K562 (cell line): ENCODE measurements around the gene CDH5. TPM values are rescaled to one million over a fixed set of nuclear protein-coding genes. Genes with fewer than 3 reads are reported as not detected.

ENCODE experiments used
- ATAC-seq: fragments of 200-7000 bp; cut with Tn5 transposase; 3 replicates; pipeline ENCODE4 v1.9.1; 2020; ENCODE audit warnings: moderate library complexity
- BruUV-seq: library from RNA; stranded (reverse); fragments of 400-500 nt; replicated peaks from 2 replicates; lab custom pipeline; 2021; lab: Mats Ljungman, UMichigan
- CTCF ChIA-PET: fragments of 300-600 bp; formaldehyde crosslinking; extraction: SDS; loops from one replicate; lab custom pipeline; 2021; ENCODE audit warnings: low intra/inter-chr PET ratio; lab: Yijun Ruan, JAX
- POLR2A ChIA-PET: fragments of 300-600, 350-650 bp; sonication (Branson Sonifier 250); formaldehyde crosslinking; extraction: SDS; loops from one replicate; lab custom pipeline; 2021; ENCODE audit warnings: antibody characterized with exemption, inconsistent platforms; lab: Yijun Ruan, JAX
- DNase-seq, 4 experiments: peaks; one replicate each; pipeline versions ENCODE4 v3.0.0 to v3.0.0-alpha.2; 2011 to 2018; ENCODE audit warnings: low spot score in 3 of 4, mixed read lengths in 3 of 4; ENCODE audit errors: extremely low read depth in 1 of 4
- FAIRE-seq: peaks from 2 replicates; lab custom pipeline; 2011; peaks lifted over from hg19 to GRCh38; lab: Jason Lieb, UNC
- H2AFZ ChIP-seq: 2 replicates; pipeline ENCODE4 v1.6.0; 2011; ENCODE audit warnings: low read depth, low read length, control low read depth, inconsistent platforms
- H3K27ac ChIP-seq: fragments of 200-600 bp; 3 replicates; pipeline ENCODE4 v1.8.0; 2011; ENCODE audit warnings: low read depth, mild to moderate bottlenecking, control low read depth, inconsistent platforms, low read length, moderate library complexity, mixed read lengths; ENCODE audit errors: extremely low read depth
- H3K27me3 ChIP-seq, 2 experiments: fragments of 300-600 bp in 1 of 2; 2 replicates in 1 of 2; 3 replicates in 1 of 2; pipeline versions ENCODE4 v1.6.0 to v1.8.0; 2011; ENCODE audit warnings: inconsistent platforms in 2 of 2, low read length in 2 of 2, mild to moderate bottlenecking in 1 of 2, mixed read lengths in 1 of 2, moderate library complexity in 1 of 2; ENCODE audit not compliant: control insufficient read depth in 2 of 2, insufficient read depth in 2 of 2
- H3K36me3 ChIP-seq: fragments of 300-600 bp; 3 replicates; pipeline ENCODE4 v1.8.0; 2011; ENCODE audit warnings: mild to moderate bottlenecking, low read length, inconsistent platforms; ENCODE audit not compliant: control insufficient read depth, insufficient read depth
- H3K4me1 ChIP-seq, 2 experiments: fragments of 200-600 bp in 1 of 2; replicated peaks in 1 of 2; 2 replicates in 1 of 2; 3 replicates in 1 of 2; pipeline versions ENCODE4 v1.5.1 to v1.8.0; 2011; ENCODE audit warnings: inconsistent platforms in 2 of 2, low read length in 2 of 2, mild to moderate bottlenecking in 1 of 2, mixed read lengths in 1 of 2, moderate library complexity in 1 of 2; ENCODE audit not compliant: control insufficient read depth in 2 of 2, insufficient read depth in 2 of 2
- H3K4me2 ChIP-seq: 2 replicates; pipeline ENCODE4 v1.6.1; 2011; ENCODE audit warnings: low read length, control low read depth, inconsistent platforms, mixed read lengths; ENCODE audit not compliant: insufficient read depth
- H3K4me3 ChIP-seq: fragments of 200-600 bp; sonication (generic), shearing (Covaris generic); 2 replicates; pipeline ENCODE4 v1.5.1; 2016; ENCODE audit warnings: control low read depth, inconsistent platforms
- H3K79me2 ChIP-seq: fragments of 200-600 bp; 3 replicates; pipeline ENCODE4 v1.8.0; 2011; ENCODE audit warnings: low read length, inconsistent platforms; ENCODE audit not compliant: control insufficient read depth, insufficient read depth
- H3K9ac ChIP-seq, 2 experiments: 2 replicates each; pipeline versions ENCODE4 v1.6.0 to v1.6.1; 2011; ENCODE audit warnings: low read depth in 2 of 2, low read length in 2 of 2, control low read depth in 1 of 2, inconsistent platforms in 1 of 2, mild to moderate bottlenecking in 1 of 2, mixed read lengths in 1 of 2; ENCODE audit not compliant: insufficient read depth in 1 of 2
- H3K9me1 ChIP-seq: one replicate; pipeline ENCODE4 v1.6.0; 2011; ENCODE audit warnings: inconsistent platforms, mild to moderate bottlenecking, low read length, moderate library complexity; ENCODE audit not compliant: control insufficient read depth, insufficient read depth
- H3K9me3 ChIP-seq: replicated peaks from 2 replicates; pipeline ENCODE4 v1.5.1; 2011; ENCODE audit warnings: low read depth, low read length, inconsistent platforms; ENCODE audit not compliant: control insufficient read depth, insufficient read depth
- H4K20me1 ChIP-seq: replicated peaks from 2 replicates; pipeline ENCODE4 v1.6.1; 2011; ENCODE audit warnings: low read length, inconsistent platforms, mixed read lengths; ENCODE audit not compliant: control insufficient read depth, insufficient read depth
- HOMEZ ChIP-seq: fragments of 250-450 bp; sonication (Bioruptor Pico); IDR thresholded peaks from 2 replicates; pipeline ENCODE4 v1.4.0; 2020; ENCODE audit warnings: mild to moderate bottlenecking, moderate library complexity
- MAFG ChIP-seq: fragments of 450-650 bp; conservative IDR thresholded peaks from 2 replicates; pipeline ENCODE4 v1.6.1; 2016; ENCODE audit warnings: missing genetic modification characterization, missing compliant biosample characterization
- MEIS2 ChIP-seq: fragments of 450-650 bp; IDR thresholded peaks from 2 replicates; pipeline ENCODE4 v1.6.1; 2014; ENCODE audit warnings: mild to moderate bottlenecking; ENCODE audit not compliant: partially characterized antibody
- MTA3 ChIP-seq: fragments of 450-650 bp; formaldehyde crosslinking; IDR thresholded peaks from 2 replicates; pipeline ENCODE4 v1.6.1; 2017; ENCODE audit warnings: mild to moderate bottlenecking, borderline replicate concordance
- THRAP3 ChIP-seq: fragments of 450-650 bp; IDR thresholded peaks from 2 replicates; pipeline ENCODE4 v1.6.1; 2016; ENCODE audit warnings: mild to moderate bottlenecking, inconsistent platforms, borderline replicate concordance
- XRCC4 ChIP-seq: IDR thresholded peaks from one replicate; pipeline ENCODE4 v1.6.1; 2011; ENCODE audit not compliant: insufficient read depth, insufficient read length; ENCODE audit errors: extremely low read depth
- ZNF347 ChIP-seq: fragments of 450-650 bp; formaldehyde crosslinking; IDR thresholded peaks from 2 replicates; pipeline ENCODE4 v1.4.0; 2020; ENCODE audit warnings: low read depth, mild to moderate bottlenecking, moderate library complexity
- ZNF76 ChIP-seq: fragments of 250-450 bp; sonication (Bioruptor Pico); IDR thresholded peaks from 2 replicates; pipeline ENCODE4 v1.4.0; 2020; ENCODE audit warnings: mild to moderate bottlenecking, moderate library complexity, borderline replicate concordance
- WGBS: fragments of 100-300 bp; shearing (Covaris generic); methylation state at CpG from one replicate; pipeline ENCODE4 v1.1.6; 2016; ENCODE audit warnings: low coverage, mixed read lengths; ENCODE audit not compliant: insufficient coverage; ENCODE audit errors: missing lambda C conversion rate; 5-methylcytosine and 5-hydroxymethylcytosine counted together
- in situ Hi-C: fragments of 300-500 bp; cut with MboI; formaldehyde crosslinking; loops from 4 replicates; pipeline ENCODE4 v1.15.0; 2018; ENCODE audit warnings: inconsistent platforms, mixed read lengths
- intact Hi-C: fragments of 100-400 bp; cut with micrococcal nuclease; formaldehyde crosslinking; loops from 2 replicates; pipeline ENCODE4 v1.14.2; 2022
- polyA plus RNA-seq, 8 experiments: library from polyadenylated mRNA; depleted of rRNA in 4 of 8; stranded (reverse) in 5 of 8; unstranded in 3 of 8; fragments of >200 nt; fragmentation: Nextera tagmentation in 2 of 8; fragmentation: Illumina TruSeq in 1 of 8; extraction: Ambion mirVana in 2 of 8; extraction: Trizol in 1 of 8; gene quantifications; 2 replicates each; pipeline versions ENCODE4 v1.2.1 to v1.2.3, GENCODE V29; 2011 to 2014; ENCODE audit warnings: inconsistent platforms in 1 of 8, missing spikeins in 1 of 8
- total RNA-seq, 7 experiments: library from RNA; depleted of rRNA in 6 of 7; stranded (reverse); fragments of >200 nt in 6 of 7; fragmentation: Illumina TruSeq in 2 of 7; extraction: Trizol in 2 of 7; gene quantifications; 2 replicates each; pipeline versions ENCODE4 v1.2.1 to v1.2.3, GENCODE V29; 2011 to 2021; ENCODE audit warnings: low replicate concordance in 1 of 7

Gene CDH5
- total and polyA plus RNA-seq, 9 of the 15 experiments (the other 6 are each of a cell fraction or from before 2014, with no cell fraction given), result not detected

GRCh38 chr16:66374176-66374575, 7.7 kb downstream of the CDH5 start (continued):
- TF ChIP-seq ZNF76, result no peak
- TF ChIP-seq XRCC4, result no peak
- no peak for TF ChIP-seq THRAP3
- no peak for TF ChIP-seq MEIS2
- TF ChIP-seq HOMEZ (CRISPR knock-in tag), result no peak
- no peak for TF ChIP-seq MAFG (tag)

DNA sequence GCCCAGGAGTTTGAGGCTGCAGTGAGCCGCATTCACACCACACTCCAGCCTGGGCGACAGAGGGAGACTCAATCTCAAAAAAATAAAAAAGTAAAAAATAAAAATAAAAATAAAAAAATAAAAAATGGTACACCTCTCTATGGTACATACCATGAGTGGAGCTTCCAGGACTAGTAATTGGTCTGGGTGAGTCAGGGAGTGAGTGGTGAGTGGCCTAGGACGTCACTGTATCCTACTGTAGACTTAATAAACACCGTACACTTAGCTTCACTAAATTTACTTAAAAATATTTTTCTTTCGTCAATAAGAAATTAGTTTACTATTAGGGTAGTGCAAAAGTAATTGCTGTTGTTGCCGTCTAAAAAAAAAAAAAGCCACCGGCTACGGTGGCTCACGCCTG, 9.0 kb downstream of the CDH5 start:
- intact Hi-C loops (no loop called here), in situ Hi-C loops (no loop called here)
- ATAC-seq, result no peak
- Histone ChIP-seq H3K4me3 (no peak overlapping the region), H4K20me1 (peaks cover 4% of the 10 kb centered on the region; the same call in 1 of the 2 replicates), H3K27ac (no peak overlapping the region), H3K9ac (no peak overlapping the region), H3K4me2 (no peak overlapping the region), H2AFZ (no peak overlapping the region), H3K27me3 (peaks cover 4 to 11% of the 10 kb centered on the region in 2 experiments; a peak in 2 of 5 replicates), H3K79me2 (no peaks in the 10 kb centered on the region), H3K36me3 (no peaks in the 10 kb centered on the region), H3K9me1 (no peaks in the 10 kb centered on the region), H3K9me3 (no peaks in the 10 kb centered on the region), H3K4me1 (no peaks in the 10 kb centered on the region; a peak in 1 of 5 replicates)
- 15% methylated on average over 9 of the region's 9 CpGs for WGBS
- POLR2A ChIA-PET, result interaction anchor here (0.6 kb wide), 1 partner anchor 8 kb away, joined by 3 read pairs; no protein-coding TSS in a partner anchor
- CTCF ChIA-PET, result no interaction called here
- FAIRE-seq, result no peak
- no TSS peak for BruUV-seq
- TF ChIP-seq MTA3 (no peak), ZNF347 (CRISPR knock-in tag) (no peak)
- DNase-seq, result no peak
